ENCODE results near the gene KRT3. TPM values are rescaled to one million over a fixed set of nuclear protein-coding genes. Genes with fewer than 3 reads are reported as not detected.

KRT3 gene
- total RNA-seq, 6 experiments from 2014 or later, result not detected

GRCh38 chr12:52760623-52761022 is 35.3 kb downstream of the KRT3 start:
- intact Hi-C loops (cut with DNase I), result no loop called here
- no peaks in the 10 kb centered on the region for H3K27me3 ChIP-seq
- H3K4me1 ChIP-seq, result no peaks in the 10 kb centered on the region
- no peaks in the 10 kb centered on the region for H3K36me3 ChIP-seq
- no peak overlapping the region for H3K4me3 ChIP-seq
- no peaks in the 10 kb centered on the region for H3K9me3 ChIP-seq
- ATAC-seq (no peak), DNase-seq (no peak)
- no peak for TF ChIP-seq POLR2A (IDR thresholded peaks at IDR 0.05)
- TF ChIP-seq CTCF (IDR thresholded peaks at IDR 0.05), result no peak
- H3K27ac ChIP-seq, result no peak overlapping the region

- no peaks in the 10 kb centered on the region for H3K4me1 ChIP-seq
- intact Hi-C loops (cut with DNase I), result no loop called here
- WGBS (ENCODE audit: insufficient coverage, low coverage, low lambda C conversion rate, missing lambda C conversion rate), result 26% methylated on average over 2 of the region's 2 CpGs
- no peak for DNase-seq
- H3K9me3 ChIP-seq, result no peaks in the 10 kb centered on the region
- TF ChIP-seq CTCF (IDR thresholded peaks at IDR 0.05) (no peak), POLR2A (IDR thresholded peaks at IDR 0.05) (no peak)
- H3K4me3 ChIP-seq, result no peak overlapping the region
- no peaks in the 10 kb centered on the region for H3K36me3 ChIP-seq
- H3K27me3 ChIP-seq, result no peaks in the 10 kb centered on the region
- ATAC-seq, result no peak
- no peak overlapping the region for H3K27ac ChIP-seq
Measured at GRCh38 chr12:52759695-52760094, 36.2 kb downstream of the KRT3 start.

GRCh38 chr12:52759218-52759617 is 36.7 kb downstream of the KRT3 start:
- TF ChIP-seq POLR2A (IDR thresholded peaks at IDR 0.05) (no peak), CTCF (IDR thresholded peaks at IDR 0.05) (no peak)
- Histone ChIP-seq H3K4me3 (no peak overlapping the region), H3K27ac (no peak overlapping the region), H3K27me3 (no peaks in the 10 kb centered on the region), H3K4me1 (no peaks in the 10 kb centered on the region), H3K9me3 (no peaks in the 10 kb centered on the region), H3K36me3 (no peaks in the 10 kb centered on the region)
- WGBS (ENCODE audit: insufficient coverage, low coverage, low lambda C conversion rate, missing lambda C conversion rate), result 15% methylated on average over 2 of the region's 2 CpGs
- ATAC-seq (no peak), DNase-seq (no peak)
- intact Hi-C loops (cut with DNase I), result no loop called here

GRCh38 chr12:52757449-52758176 is 38.3 kb downstream of the KRT3 start:
- no peaks in the 10 kb centered on the region for H3K27me3 ChIP-seq

More at GRCh38 chr12:52757449-52758176, 38.3 kb downstream of the KRT3 start:
- Histone ChIP-seq H3K4me3 (no peak overlapping the region), H3K36me3 (no peaks in the 10 kb centered on the region), H3K4me1 (no peaks in the 10 kb centered on the region), H3K27ac (no peak overlapping the region), H3K9me3 (no peaks in the 10 kb centered on the region)
- intact Hi-C loops (cut with DNase I), result no loop called here
- TF ChIP-seq CTCF (IDR thresholded peaks at IDR 0.05) (no peak), POLR2A (IDR thresholded peaks at IDR 0.05) (no peak)
- 7% methylated on average over 1 of the region's 1 CpG for WGBS (ENCODE audit: insufficient coverage, low coverage, low lambda C conversion rate, missing lambda C conversion rate)
- ATAC-seq (no peak), DNase-seq (no peak)
